WTC11 (cell line): ENCODE results near the gene RAB5IF. TPM values are rescaled to one million over a fixed set of nuclear protein-coding genes. Genes with fewer than 3 reads are reported as not detected.
A peak's percentile ranks its signal among the peaks of the same experiment; 100 is the strongest.

Source experiments
- ATAC-seq: fragments of 200-7000 bp; cut with Tn5 transposase; 2 replicates; pipeline ENCODE4 v1.10.0; 2021; ENCODE audit warnings: mild to moderate bottlenecking, moderate library complexity
- CTCF ChIA-PET: fragments of 300-600 bp; sonication (Branson Sonifier 250); formaldehyde crosslinking; loops from one replicate; lab custom pipeline; 2021; ENCODE audit warnings: antibody characterized with exemption; lab: Charles Lee
- POLR2A ChIA-PET: fragments of 350-600 bp; sonication (Branson Sonifier 250); formaldehyde crosslinking; loops from one replicate; lab custom pipeline; 2021; ENCODE audit warnings: antibody characterized with exemption; lab: Charles Lee
- DNase-seq: peaks from one replicate; pipeline ENCODE4 v3.0.0; 2021; ENCODE audit warnings: low spot score
- H3K27ac Mint-ChIP-seq: 2 replicates; pipeline ENCODE4 v1.8.0; 2021; ENCODE audit warnings: mixed read lengths
- H3K27me3 Mint-ChIP-seq: 2 replicates; pipeline ENCODE4 v1.8.0; 2021; ENCODE audit warnings: low read depth, mild to moderate bottlenecking, moderate library complexity, mixed read lengths
- H3K36me3 Mint-ChIP-seq: 2 replicates; pipeline ENCODE4 v1.8.0; 2021; ENCODE audit warnings: mixed read lengths
- H3K4me1 Mint-ChIP-seq: 2 replicates; pipeline ENCODE4 v1.8.0; 2022; ENCODE audit warnings: mixed read lengths
- H3K4me3 Mint-ChIP-seq: 2 replicates; pipeline ENCODE4 v1.8.0; 2021; ENCODE audit warnings: mild to moderate bottlenecking, moderate library complexity, mixed read lengths
- H3K9me3 Mint-ChIP-seq: 2 replicates; pipeline ENCODE4 v1.8.0; 2021; ENCODE audit warnings: mixed read lengths
- ATF1 ChIP-seq: sonication (generic); formaldehyde crosslinking; IDR thresholded peaks from 2 replicates; pipeline ENCODE4 v1.8.1; 2023; ENCODE audit warnings: mild to moderate bottlenecking, moderate library complexity, missing genetic modification reagents
- GABPB1 ChIP-seq: sonication (generic); formaldehyde crosslinking; IDR thresholded peaks from 2 replicates; pipeline ENCODE4 v1.8.1; 2023; ENCODE audit warnings: mild to moderate bottlenecking, missing genetic modification reagents
- JAZF1 ChIP-seq: fragments of 250-450 bp; sonication (Bioruptor Pico); IDR thresholded peaks from 2 replicates; pipeline ENCODE4 v1.9.0; 2021; ENCODE audit warnings: moderate library complexity, mild to moderate bottlenecking, inconsistent platforms
- NFATC4 ChIP-seq: fragments of 250-450 bp; sonication (Bioruptor Pico); IDR thresholded peaks from 2 replicates; pipeline ENCODE4 v1.9.0; 2021; ENCODE audit warnings: mild to moderate bottlenecking
- TEAD4 ChIP-seq: sonication (generic); formaldehyde crosslinking; IDR thresholded peaks from 2 replicates; pipeline ENCODE4 v1.8.0; 2022; ENCODE audit warnings: mild to moderate bottlenecking, missing genetic modification reagents
- ZNF416 ChIP-seq: fragments of 250-450 bp; sonication (Bioruptor Pico); IDR thresholded peaks from 2 replicates; pipeline ENCODE4 v1.9.0; 2021; ENCODE audit warnings: mild to moderate bottlenecking, inconsistent platforms
- ZNF671 ChIP-seq: fragments of 250-450 bp; sonication (Bioruptor Pico); IDR thresholded peaks from 2 replicates; pipeline ENCODE4 v1.8.0; 2021; ENCODE audit warnings: mild to moderate bottlenecking
- total RNA-seq: library from RNA; stranded (reverse); gene quantifications from 3 replicates; pipeline ENCODE4 v1.2.3, GENCODE V29; 2021
- TF ChIP-seq, protein P1 (sequence below): sonication (generic); formaldehyde crosslinking; IDR thresholded peaks from 2 replicates; pipeline ENCODE4 v1.8.0; 2023; ENCODE audit warnings: mild to moderate bottlenecking, missing genetic modification reagents
- TF ChIP-seq, protein P2 (sequence below): sonication (generic); formaldehyde crosslinking; IDR thresholded peaks from 2 replicates; pipeline ENCODE4 v1.8.0; 2023; ENCODE audit warnings: missing genetic modification reagents, mild to moderate bottlenecking, borderline replicate concordance

RAB5IF gene
- total RNA-seq, 1 experiment from 2014 or later: 88.4 TPM

DNA sequence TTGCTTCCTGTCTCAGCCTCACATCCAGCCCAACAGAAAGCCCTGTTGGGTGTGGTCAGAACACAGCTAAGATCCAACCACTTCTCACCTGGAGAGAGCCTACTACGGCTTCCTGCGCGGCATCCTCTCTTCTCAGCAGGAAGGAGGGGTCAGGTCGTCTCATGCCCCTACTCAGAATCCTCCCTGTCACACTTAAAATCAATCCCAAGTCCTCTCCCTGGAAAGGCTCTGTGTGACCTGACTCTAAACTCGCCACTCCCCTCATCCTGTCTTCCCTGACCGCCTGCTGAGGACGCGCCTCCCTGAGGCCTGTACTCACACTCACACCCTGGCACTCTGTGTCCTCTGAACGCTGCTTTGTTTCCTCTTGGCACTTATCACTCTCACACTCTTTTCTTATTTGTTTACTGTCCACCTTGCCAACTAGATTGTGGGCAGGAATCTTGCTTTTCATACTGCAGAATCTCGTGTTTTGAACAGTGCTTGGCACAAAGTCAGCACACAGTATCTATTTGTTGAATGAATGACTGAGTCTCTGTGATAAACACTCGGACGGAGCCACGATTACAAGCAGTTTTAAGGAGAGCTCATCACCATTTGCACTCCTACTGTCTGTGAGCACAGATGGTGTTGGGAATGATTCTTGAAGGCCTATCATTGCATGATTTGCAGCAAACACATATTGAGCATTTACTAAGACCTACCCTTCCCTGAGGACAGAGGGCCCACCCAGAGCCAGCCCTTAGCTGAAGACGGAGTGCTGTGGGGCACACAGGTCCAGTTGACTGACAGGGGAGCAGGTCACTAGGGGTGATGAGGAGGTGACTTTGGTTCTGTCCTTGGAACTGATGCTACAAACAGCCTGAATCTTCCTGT lies 18.7 kb downstream of the RAB5IF start (continued):
- TF ChIP-seq, protein P1, sequence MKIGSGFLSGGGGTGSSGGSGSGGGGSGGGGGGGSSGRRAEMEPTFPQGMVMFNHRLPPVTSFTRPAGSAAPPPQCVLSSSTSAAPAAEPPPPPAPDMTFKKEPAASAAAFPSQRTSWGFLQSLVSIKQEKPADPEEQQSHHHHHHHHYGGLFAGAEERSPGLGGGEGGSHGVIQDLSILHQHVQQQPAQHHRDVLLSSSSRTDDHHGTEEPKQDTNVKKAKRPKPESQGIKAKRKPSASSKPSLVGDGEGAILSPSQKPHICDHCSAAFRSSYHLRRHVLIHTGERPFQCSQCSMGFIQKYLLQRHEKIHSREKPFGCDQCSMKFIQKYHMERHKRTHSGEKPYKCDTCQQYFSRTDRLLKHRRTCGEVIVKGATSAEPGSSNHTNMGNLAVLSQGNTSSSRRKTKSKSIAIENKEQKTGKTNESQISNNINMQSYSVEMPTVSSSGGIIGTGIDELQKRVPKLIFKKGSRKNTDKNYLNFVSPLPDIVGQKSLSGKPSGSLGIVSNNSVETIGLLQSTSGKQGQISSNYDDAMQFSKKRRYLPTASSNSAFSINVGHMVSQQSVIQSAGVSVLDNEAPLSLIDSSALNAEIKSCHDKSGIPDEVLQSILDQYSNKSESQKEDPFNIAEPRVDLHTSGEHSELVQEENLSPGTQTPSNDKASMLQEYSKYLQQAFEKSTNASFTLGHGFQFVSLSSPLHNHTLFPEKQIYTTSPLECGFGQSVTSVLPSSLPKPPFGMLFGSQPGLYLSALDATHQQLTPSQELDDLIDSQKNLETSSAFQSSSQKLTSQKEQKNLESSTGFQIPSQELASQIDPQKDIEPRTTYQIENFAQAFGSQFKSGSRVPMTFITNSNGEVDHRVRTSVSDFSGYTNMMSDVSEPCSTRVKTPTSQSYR (CRISPR knock-in tag): no peak
- no peak for TF ChIP-seq TEAD4
- TF ChIP-seq JAZF1: no peak

DNA sequence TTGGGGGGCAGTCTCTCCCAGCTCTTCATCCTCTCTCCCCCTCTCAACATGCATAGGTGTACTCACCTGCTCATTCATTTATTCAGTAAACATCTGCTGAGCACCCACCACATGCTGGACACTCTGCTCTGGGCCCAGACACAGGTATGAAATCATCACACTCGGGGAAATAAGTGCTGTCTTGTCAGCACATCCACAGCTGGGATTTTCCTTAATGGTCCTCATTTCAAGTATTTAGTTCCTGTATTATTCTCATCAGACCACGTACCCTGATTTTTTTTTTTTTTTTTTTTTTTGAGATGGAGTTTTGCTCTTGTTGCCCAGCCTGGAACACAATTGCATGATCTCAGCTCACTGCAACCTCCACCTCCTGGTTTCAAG lies 19.4 kb downstream of the RAB5IF start:
- H3K27me3 Mint-ChIP-seq: no peaks in the 10 kb centered on the region
- no peak overlapping the region for H3K4me3 Mint-ChIP-seq
- no peaks in the 10 kb centered on the region for H3K9me3 Mint-ChIP-seq
- TF ChIP-seq TEAD4 (no peak), NFATC4 (CRISPR knock-in tag) (no peak), ZNF416 (no peak)
- ChIA-PET POLR2A (interaction anchor here (0.9 kb wide), 1 partner anchor 50 kb away, joined by 3 read pairs; no protein-coding TSS in a partner anchor), CTCF (interaction anchor here (0.6 to 2.6 kb wide), 9 partner anchors 8 to 247 kb away, joined by 3 to 12 read pairs (median 4); partner anchors contain the start of gene RAB5IF)
- no peak for ATAC-seq
- H3K36me3 Mint-ChIP-seq: no peaks in the 10 kb centered on the region
- H3K4me1 Mint-ChIP-seq: peaks cover 9% of the 10 kb centered on the region
- H3K27ac Mint-ChIP-seq: no peak overlapping the region
- no peak for DNase-seq

DNA sequence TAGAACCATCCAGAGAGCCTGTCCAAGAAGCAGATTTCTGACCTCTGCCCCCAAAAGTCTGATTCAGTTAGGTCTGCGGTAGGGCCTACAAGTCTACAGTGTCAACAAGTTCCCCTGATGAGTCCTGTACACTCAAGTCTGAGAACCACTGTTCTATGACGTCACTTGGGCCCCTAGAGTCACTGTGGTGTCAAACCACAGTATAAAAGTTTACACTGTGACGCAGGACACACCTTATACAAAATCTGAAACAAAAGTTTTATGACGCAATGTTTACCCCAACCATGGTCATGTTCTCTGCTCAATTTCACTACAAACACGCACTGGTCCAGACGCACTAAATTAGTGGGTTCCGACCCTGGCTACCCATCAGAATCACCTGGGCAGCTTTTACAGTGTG lies 22.5 kb downstream of the RAB5IF start:
- Mint-ChIP-seq H3K36me3 (no peaks in the 10 kb centered on the region), H3K9me3 (no peaks in the 10 kb centered on the region), H3K27ac (no peak overlapping the region), H3K4me3 (no peak overlapping the region), H3K4me1 (peaks cover 12% of the 10 kb centered on the region), H3K27me3 (no peaks in the 10 kb centered on the region)
- DNase-seq (no peak), ATAC-seq (no peak)
- TF ChIP-seq ATF1 (CRISPR knock-in tag) (no peak), GABPB1 (CRISPR knock-in tag) (peak; percentile 26; the same call in 1 of the 2 replicates)
- ChIA-PET POLR2A (no interaction called here), CTCF (no interaction called here)

DNA sequence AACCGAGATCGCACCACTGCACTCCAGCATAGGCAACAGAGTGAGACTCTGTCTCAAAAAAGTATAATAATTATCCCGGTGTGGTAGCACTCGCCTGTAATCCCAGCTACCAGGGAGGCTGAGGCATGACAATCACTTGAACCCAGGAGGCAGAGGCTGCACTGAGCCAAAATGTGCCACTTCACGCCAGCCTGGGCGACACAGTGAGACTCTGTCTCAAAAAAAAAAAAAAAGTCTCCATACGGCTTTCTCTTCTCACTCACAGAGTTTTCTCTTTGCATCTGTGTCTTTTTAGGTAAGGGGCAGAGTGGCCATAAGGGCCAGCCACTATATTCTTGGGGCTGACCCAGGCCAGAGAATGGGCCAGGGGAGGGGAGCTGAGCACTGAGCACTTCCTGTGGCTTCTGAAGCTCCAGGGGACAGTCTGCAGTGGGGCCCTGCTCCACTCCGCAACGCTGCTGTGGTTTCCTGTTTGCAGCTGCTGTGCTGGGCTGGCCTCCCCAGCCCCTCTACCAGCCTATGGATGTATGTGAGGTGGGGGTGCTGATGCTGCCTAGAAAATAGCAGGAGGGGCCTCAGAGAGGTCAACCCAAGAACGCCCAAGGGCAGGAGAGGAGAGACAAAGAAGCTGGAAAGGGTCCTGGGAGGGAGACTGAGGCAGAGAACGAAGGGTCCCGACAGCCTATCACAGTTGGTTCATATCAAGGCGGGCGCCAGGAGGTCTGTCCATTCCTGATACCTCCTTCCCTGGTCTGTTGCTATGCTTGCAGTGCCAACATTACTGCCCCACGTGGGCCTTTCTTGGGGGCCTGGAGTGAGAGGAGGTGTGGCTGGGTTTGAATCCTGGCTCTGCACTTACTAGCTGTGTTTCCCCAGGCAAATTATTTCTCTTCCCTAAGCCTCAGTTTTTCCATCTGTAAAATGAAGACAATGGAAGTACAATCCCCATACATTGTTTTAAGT lies 24.4 kb downstream of the RAB5IF start:
- Mint-ChIP-seq H3K36me3 (no peaks in the 10 kb centered on the region), H3K27ac (no peak overlapping the region), H3K4me3 (no peak overlapping the region), H3K9me3 (no peaks in the 10 kb centered on the region), H3K27me3 (no peaks in the 10 kb centered on the region), H3K4me1 (0 out of 2 replicates have a peak, but pooled peaks cover 3% of the 10 kb centered on the region)
- ChIA-PET CTCF (interaction anchor here (0.8 to 1.5 kb wide), 2 partner anchors 15 to 17 kb away, joined by 3 to 7 read pairs; no protein-coding TSS in a partner anchor), POLR2A (no interaction called here)
- DNase-seq (no peak), ATAC-seq (peak; percentile 15; the same call in 1 of the 2 replicates)
- TF ChIP-seq, protein P2, sequence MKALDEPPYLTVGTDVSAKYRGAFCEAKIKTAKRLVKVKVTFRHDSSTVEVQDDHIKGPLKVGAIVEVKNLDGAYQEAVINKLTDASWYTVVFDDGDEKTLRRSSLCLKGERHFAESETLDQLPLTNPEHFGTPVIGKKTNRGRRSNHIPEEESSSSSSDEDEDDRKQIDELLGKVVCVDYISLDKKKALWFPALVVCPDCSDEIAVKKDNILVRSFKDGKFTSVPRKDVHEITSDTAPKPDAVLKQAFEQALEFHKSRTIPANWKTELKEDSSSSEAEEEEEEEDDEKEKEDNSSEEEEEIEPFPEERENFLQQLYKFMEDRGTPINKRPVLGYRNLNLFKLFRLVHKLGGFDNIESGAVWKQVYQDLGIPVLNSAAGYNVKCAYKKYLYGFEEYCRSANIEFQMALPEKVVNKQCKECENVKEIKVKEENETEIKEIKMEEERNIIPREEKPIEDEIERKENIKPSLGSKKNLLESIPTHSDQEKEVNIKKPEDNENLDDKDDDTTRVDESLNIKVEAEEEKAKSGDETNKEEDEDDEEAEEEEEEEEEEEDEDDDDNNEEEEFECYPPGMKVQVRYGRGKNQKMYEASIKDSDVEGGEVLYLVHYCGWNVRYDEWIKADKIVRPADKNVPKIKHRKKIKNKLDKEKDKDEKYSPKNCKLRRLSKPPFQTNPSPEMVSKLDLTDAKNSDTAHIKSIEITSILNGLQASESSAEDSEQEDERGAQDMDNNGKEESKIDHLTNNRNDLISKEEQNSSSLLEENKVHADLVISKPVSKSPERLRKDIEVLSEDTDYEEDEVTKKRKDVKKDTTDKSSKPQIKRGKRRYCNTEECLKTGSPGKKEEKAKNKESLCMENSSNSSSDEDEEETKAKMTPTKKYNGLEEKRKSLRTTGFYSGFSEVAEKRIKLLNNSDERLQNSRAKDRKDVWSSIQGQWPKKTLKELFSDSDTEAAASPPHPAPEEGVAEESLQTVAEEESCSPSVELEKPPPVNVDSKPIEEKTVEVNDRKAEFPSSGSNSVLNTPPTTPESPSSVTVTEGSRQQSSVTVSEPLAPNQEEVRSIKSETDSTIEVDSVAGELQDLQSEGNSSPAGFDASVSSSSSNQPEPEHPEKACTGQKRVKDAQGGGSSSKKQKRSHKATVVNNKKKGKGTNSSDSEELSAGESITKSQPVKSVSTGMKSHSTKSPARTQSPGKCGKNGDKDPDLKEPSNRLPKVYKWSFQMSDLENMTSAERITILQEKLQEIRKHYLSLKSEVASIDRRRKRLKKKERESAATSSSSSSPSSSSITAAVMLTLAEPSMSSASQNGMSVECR (CRISPR knock-in tag): no peak
- TF ChIP-seq ZNF671 (CRISPR knock-in tag): no peak
